Right atrium auricular region (tissue), 2 donors: ENCODE measurements around the gene DNAJC12. TPM values are rescaled to one million over a fixed set of nuclear protein-coding genes. Genes with fewer than 3 reads are reported as not detected.
A peak's percentile ranks its signal among the peaks of the same experiment; 100 is the strongest.
"Not testable (repeated sequence)": the region's sequence is repeated elsewhere in the genome, so short reads cannot be mapped to it uniquely, and the experiment has no call there.

Experiments
- DNase-seq: peaks from one replicate; pipeline ENCODE4 v3.0.0-alpha.2; 2019; ENCODE audit warnings: low spot score
- H3K27ac ChIP-seq, 2 donors: fragments of 200-600 bp; sonication (generic); 1 replicate in 1 of 2; 2 replicates in 1 of 2; pipeline ENCODE4 v1.5.1; 2016 to 2019
- H3K27me3 ChIP-seq, 2 donors: fragments of 200-600 bp; sonication (generic); one replicate each; pipeline versions ENCODE4 v1.5.1 to v1.6.0; 2017 to 2019
- H3K36me3 ChIP-seq: fragments of 200-600 bp; sonication (generic); one replicate; pipeline ENCODE4 v1.5.1; 2016
- H3K4me1 ChIP-seq, 2 donors: fragments of 200-600 bp; sonication (generic); one replicate each; pipeline versions ENCODE4 v1.5.1 to v1.6.0; 2017 to 2019
- H3K4me3 ChIP-seq, 2 donors: fragments of 200-600 bp; sonication (generic); 1 replicate in 1 of 2; 2 replicates in 1 of 2; pipeline ENCODE4 v1.5.1; 2017 to 2019; ENCODE audit warnings: mild to moderate bottlenecking in 1 of 2, moderate library complexity in 1 of 2
- H3K9me3 ChIP-seq, 2 donors: fragments of 200-600 bp; sonication (generic); one replicate each; pipeline ENCODE4 v1.5.1; 2019
- CTCF ChIP-seq, 2 donors: fragments of 200-600 bp; sonication (generic); IDR thresholded peaks; one replicate each; pipeline ENCODE4 v1.5.1; 2019; ENCODE audit warnings: antibody characterized with exemption in 2 of 2
- total RNA-seq, 2 donors: library from RNA; depleted of rRNA; stranded (reverse); fragments of >200 nt; gene quantifications; one replicate each; pipeline ENCODE4 v1.1.0, GENCODE V29; 2016

Gene DNAJC12
- total RNA-seq, 2 donors from 2014 or later: 2.6 to 6.0 TPM

DNA sequence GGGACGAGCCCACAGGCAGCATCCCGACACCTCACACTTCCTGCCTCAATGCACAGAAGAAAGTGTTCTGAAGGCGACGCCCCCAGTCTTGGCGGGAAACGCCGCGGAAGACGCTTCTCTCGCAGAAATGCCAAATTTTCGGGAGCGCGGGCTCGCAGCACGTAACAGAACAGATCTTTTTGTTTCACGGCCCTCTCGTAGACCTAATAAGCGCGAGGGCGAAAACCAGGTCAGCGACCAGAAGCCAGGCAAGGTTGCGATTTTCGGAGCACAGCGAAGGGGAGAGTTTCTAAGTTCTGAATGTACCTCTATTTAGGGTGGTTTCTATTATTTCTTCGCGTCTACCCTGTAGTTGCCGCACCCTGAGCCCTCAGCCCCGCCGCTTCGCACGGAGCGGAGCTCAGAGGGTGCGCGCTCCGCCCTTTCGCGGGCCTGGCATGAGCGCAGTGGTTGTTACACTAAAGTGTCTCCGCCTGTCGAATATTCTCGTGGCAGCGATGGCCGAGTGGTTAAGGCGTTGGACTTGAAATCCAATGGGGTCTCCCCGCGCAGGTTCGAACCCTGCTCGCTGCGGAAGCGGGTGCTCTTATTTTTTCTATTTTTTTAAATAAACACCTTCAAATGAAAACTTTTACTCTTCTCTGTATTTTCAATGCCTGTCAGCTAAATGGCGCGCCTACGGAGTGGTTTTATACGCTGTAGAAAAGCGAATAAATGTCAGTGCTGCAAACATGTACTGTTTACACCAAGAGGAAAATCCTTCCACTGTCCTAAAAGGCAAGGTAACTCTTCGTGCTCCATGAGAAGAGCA lies 73.8 kb downstream of the DNAJC12 start:
- TF ChIP-seq CTCF (IDR thresholded peaks at IDR 0.05): no peak
- Histone ChIP-seq H3K4me3 (peak overlapping the region; percentile 73 to 84), H3K36me3 (no peaks in the 10 kb centered on the region), H3K27me3 (no peaks in the 10 kb centered on the region), H3K27ac (peak overlapping the region; percentile 97 to 98), H3K9me3 (no peaks in the 10 kb centered on the region), H3K4me1 (no peaks in the 10 kb centered on the region)
- DNase-seq: peak; percentile 98

GRCh38 chr10:67763499-67764011 lies 74.4 kb downstream of the DNAJC12 start:
- H3K36me3 ChIP-seq: no peaks in the 10 kb centered on the region
- peak overlapping the region; percentile 73 to 84 for H3K4me3 ChIP-seq
- no peaks in the 10 kb centered on the region for H3K4me1 ChIP-seq
- H3K27ac ChIP-seq: peak overlapping the region; percentile 97 to 98
- TF ChIP-seq CTCF (IDR thresholded peaks at IDR 0.05): no peak
- no peaks in the 10 kb centered on the region for H3K9me3 ChIP-seq
- H3K27me3 ChIP-seq: no peaks in the 10 kb centered on the region
- peak; percentile 67 for DNase-seq

DNA sequence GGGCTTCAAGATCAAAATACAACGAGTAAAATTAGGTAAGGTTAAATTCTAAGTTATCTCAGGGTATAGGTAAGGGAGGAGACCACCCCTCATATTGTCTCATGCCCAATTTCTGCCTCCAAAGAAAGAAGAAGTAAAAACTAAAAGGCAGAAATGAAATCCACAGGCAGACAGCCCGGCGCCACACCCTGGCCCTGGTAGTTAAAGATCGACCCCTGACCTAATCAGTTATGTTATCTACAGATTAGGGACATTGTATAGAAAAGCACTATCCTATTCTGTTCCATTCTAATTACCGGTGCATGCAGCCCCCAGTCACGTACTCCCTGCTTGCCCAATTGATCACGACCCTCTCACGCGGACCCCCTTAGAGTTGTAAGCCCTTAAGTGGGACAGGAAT lies 75.4 kb downstream of the DNAJC12 start:
- H3K4me1 ChIP-seq, DNase-seq, H3K4me3 ChIP-seq, H3K27ac ChIP-seq, H3K9me3 ChIP-seq, H3K27me3 ChIP-seq, H3K36me3 ChIP-seq: not testable (repeated sequence)

DNA sequence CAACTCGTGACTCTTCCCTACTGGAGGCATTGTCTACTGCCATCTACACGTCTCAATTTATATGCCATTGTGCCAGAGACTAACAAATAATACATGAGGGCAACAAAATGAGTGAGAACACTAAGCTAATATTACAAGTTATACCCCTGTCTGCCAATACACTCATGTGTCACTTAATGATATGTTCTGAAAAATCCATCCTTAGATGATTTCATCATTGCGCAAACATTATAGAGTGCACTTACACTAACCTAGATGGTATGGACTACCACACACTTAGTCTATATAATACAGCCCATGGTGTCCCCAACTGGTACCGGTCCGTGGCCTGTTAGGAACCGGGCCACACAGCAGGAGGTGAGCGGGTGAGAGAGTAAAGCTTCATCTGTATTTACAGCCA lies 77.7 kb downstream of the DNAJC12 start:
- Histone ChIP-seq H3K9me3 (no peaks in the 10 kb centered on the region), H3K4me1 (no peaks in the 10 kb centered on the region), H3K36me3 (no peaks in the 10 kb centered on the region), H3K27ac (no peak overlapping the region), H3K27me3 (no peaks in the 10 kb centered on the region), H3K4me3 (no peak overlapping the region)
- TF ChIP-seq CTCF (IDR thresholded peaks at IDR 0.05): no peak
- no peak for DNase-seq

Other genes starting within 250 kb of the DNAJC12 start
- gene CTNNA3, start 142.0 kb downstream of the DNAJC12 start, total RNA-seq: 10 to 100 TPM; 20.3 to 23.8 TPM
- gene SIRT1, start 46.5 kb upstream of the DNAJC12 start, total RNA-seq: 10 to 100 TPM; 10.4 to 12.1 TPM
- 10 to 100 TPM; 22.0 to 22.5 TPM for gene HERC4, start 237.1 kb upstream of the DNAJC12 start, total RNA-seq